T-helper 22 cell (primary cell): ENCODE results near the gene CSMD2.

Experiments
- DNase-seq: peaks from one replicate; pipeline ENCODE4 v3.0.0-alpha.2; 2020; ENCODE audit warnings: low read depth

The CSMD2 gene

DNA sequence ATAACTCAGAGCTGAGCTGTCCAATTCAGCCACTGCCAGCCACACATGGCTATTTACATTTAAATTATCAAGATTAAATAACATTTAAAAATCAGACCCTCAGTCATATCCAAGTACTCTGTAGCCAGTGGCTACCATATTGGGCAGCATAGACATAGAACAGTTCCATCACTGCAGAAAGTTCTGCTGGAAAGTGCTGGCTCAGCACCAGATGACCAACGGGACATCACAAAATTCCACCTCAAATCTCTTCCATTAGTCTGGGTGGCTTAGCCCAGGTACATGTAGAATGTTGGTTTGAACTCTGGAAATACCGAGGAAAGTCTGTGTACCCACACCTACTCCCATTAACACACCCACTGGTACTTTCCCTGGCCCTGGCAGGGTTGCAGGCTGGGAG is 563.3 kb downstream of the CSMD2 start:
- no peak for DNase-seq

GRCh38 chr1:33599516-33600115 is 565.4 kb downstream of the CSMD2 start:
- no peak for DNase-seq

GRCh38 chr1:33588726-33589125 is 576.3 kb downstream of the CSMD2 start:
- DNase-seq = no peak

GRCh38 chr1:33586795-33587194 is 578.2 kb downstream of the CSMD2 start:
- no peak for DNase-seq

- no peak for DNase-seq
Observed at GRCh38 chr1:33586106-33586505, 578.9 kb downstream of the CSMD2 start.

DNA sequence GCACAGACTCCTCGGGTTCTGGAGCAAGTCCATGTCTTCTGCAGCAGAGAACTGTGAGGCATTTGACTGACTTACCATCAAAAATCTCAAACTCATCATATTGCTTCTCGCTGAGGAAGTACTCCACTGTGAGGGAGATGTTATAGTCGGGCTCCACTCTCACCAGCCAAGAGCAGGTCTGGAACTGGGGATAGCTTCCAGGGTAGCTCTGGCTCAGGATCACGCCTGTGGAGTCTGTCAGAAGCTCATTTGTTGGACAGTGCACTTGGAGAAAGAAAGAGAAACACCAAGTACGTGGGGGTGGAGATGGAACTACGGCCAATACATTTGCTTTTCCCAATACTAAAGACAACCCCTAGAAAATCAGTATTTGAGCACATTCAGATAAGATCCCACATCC is 581.5 kb downstream of the CSMD2 start:
- DNase-seq = no peak

- DNase-seq = no peak
Observed at GRCh38 chr1:33578557-33579448, 586.2 kb downstream of the CSMD2 start.

GRCh38 chr1:33577663-33578062 is 587.4 kb downstream of the CSMD2 start:
- no peak for DNase-seq

- DNase-seq = no peak
Observed at GRCh38 chr1:33576821-33577599, 588.0 kb downstream of the CSMD2 start.

GRCh38 chr1:33575324-33575879 is 589.6 kb downstream of the CSMD2 start:
- no peak for DNase-seq

DNA sequence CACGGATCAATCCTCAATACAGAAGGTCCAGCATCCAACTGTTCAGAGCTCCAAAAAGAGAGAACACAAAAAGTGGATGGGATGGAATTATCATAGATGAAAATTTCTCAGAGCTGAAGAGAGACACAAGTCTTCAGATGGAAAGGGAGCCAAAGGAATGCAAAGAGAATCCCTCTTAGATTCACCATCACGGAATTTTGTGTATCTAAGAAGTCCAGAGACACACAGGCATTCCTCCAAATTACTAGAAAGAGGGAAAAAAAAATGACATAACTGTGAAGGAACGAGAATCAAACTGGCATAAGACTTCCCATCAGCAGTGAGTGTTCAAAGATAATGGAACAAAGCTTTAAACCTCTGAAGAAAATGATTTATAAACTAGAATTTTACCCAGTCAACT is 591.4 kb downstream of the CSMD2 start:
- DNase-seq = no peak

- DNase-seq = no peak
Observed at GRCh38 chr1:33572387-33572786, 592.6 kb downstream of the CSMD2 start.

- no peak for DNase-seq
Observed at GRCh38 chr1:33569331-33569730, 595.7 kb downstream of the CSMD2 start.

GRCh38 chr1:33563699-33564098 is 601.3 kb downstream of the CSMD2 start:
- no peak for DNase-seq

DNA sequence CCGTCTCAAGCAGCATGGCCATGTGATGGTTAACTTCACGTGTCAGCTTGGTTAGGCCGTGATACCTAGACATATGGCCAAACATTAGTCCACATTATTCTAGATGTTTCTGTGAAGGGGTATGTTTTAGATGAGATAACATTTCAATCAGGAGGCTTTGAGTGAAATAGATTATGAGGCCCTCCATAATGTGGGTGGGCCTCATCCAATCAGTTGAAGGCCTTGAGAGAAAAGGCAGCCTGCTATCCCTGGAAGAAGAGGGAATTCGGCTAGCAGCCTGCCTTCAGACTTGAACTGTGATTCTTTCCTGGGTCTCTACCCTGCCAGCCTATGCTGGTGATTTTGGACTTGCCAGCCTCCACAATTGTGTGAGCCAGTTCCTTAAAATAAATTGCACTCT is 602.5 kb downstream of the CSMD2 start:
- no peak for DNase-seq

GRCh38 chr1:33561576-33561975 is 603.5 kb downstream of the CSMD2 start:
- DNase-seq = no peak

DNA sequence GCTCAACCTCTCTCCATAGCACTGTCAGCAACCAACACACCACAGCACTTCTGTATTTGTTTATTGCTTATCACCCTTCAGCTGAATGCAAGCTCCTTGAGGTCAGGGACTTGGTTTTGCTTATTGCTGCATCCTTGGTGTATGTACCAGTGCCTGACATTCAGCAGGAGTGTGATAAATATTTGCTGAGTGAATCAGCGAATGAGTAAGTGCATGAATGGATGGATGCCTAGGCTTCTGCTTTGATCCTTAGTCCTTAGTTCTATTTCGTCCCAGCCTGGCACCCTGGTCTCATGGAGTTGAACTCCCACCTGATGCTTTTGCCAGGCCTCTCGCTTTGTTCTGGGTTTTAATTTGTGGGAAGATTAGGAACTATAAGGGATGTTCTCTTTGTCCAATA is 604.4 kb downstream of the CSMD2 start:
- DNase-seq = no peak

DNA sequence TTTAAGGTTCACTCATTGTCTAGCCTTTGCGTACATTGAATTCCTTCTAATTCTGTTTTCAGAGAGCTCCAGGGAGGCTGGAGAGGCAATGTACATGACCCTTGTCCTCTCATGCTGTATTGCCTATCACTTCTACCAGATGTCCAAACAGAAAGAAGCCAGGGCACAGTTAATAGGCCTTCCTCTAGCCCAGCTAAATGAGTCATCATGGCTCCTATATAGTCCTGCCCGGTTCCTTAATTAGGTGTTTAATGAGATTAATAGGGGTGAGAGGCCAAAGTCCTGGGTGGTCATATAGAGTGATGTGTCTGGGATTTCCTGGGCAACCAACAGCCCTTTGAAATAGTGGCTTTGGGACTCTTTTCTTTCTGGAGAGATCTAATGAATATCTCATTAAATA is 616.3 kb downstream of the CSMD2 start:
- no peak for DNase-seq

GRCh38 chr1:33548319-33548718 is 616.7 kb downstream of the CSMD2 start:
- no peak for DNase-seq

- no peak for DNase-seq
Observed at GRCh38 chr1:33547576-33547975, 617.5 kb downstream of the CSMD2 start.

DNA sequence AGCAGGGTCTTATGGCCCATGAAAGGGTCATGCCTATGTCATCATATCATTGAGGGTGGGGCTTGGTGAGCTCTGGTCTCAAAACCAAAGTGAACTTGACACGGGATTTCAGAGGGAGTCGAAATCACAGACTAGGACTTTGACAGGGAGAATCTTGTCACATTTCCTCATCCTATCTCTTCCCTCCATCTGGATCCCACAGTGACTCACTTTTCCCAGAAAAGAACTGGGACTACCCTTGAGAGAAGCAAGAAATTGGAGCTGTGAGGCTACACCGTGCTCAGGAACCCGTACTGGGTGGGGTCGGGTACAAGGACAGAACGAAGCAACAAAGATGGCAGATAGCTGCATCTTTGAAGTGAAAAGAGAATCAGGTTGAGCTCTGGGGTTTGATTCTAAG is 623.1 kb downstream of the CSMD2 start:
- no peak for DNase-seq

DNA sequence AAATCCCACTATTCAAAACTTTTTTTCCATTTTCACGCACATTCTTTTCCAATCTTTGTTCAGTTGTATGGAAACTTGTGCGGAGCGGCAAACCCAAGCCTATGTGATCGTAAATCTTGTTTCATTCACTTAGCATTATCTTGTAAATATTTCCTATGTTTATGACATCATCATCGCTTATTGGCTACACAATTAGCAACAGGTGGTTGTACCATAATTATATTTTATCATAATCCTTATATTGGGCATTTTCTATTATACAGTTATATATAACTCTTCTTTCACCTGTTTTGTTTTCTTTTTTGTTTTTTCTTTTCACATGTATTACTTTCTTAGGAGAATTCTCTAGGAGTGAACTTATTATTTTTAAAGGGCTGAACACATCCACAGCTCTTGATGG is 627.1 kb downstream of the CSMD2 start:
- DNase-seq = no peak

DNA sequence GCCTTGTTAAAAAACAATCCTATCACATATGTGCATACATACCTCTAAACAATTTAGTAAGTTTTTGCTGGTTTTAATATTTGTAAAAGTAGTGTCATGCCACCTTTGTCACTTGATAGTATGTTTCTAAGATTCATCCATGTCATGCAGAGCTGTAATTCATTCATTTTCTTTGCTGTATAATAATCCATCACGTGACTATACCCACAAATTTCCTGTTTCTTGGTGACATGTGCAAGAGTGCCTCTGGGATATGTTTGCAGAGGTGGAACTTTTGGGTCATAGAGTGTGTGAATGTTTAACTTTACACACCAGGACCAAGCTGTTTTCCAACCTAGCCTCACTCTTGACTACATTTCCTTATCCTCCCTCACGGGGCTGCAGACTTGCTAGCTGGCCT is 629.7 kb downstream of the CSMD2 start:
- DNase-seq = no peak
